ENCODE measurements around the gene FILIP1. TPM values are rescaled to one million over a fixed set of nuclear protein-coding genes. Genes with fewer than 3 reads are reported as not detected.

Gene FILIP1
- total and polyA plus RNA-seq, 12 donors, result 16.8 to 269 (median 181) TPM

DNA sequence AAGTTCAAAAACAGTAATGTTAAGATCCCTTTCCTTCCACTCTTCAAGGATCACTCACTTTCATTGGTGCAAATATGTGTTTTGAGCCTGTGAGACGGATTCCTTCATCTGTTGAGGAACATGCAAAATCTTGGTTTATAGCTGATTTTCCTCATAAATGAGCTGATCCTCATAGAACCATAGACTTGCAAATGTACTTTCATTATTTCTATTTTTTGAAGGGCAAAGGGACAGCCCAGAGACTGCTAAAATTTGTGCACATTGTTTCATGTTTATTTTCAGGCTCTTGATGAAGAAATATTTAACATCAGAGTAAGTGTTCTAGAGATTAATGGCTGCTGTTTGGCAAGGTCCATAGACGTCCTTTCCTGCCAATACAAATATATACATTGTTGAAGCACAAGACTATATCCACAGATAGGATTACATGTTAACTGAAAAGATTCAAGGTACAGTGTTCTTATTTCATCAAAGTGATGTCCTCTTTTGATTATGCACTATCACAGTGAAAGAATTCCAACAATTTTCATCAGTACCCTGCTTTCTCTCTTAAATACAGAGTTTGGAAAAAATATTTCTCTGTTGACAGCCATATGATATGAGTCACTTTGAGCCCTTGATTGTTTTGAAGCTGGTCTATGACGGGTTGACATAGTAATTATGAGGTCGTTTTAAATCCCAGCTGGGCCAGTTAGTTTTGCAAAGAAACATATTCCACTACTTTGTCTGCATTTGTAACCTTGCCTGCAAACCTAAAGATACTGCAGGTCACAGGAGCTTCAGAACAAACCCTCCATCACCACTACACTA is 95.7 kb downstream of the FILIP1 start:
- no peaks in the 10 kb centered on the region for H3K27me3 ChIP-seq
- peak overlapping the region in 5 of 10 donors; percentile 7 to 81 (median 37) for H3K27ac ChIP-seq
- H3K4me1 ChIP-seq, result peaks cover 8 to 80% (median 41%) of the 10 kb centered on the region in 9 donors
- ATAC-seq (no peak), DNase-seq (no peak)
- no peak overlapping the region for H3K4me3 ChIP-seq
- peaks cover 0 to 14% (median 0%) of the 10 kb centered on the region in 9 donors for H3K36me3 ChIP-seq
- TF ChIP-seq, protein P1, sequence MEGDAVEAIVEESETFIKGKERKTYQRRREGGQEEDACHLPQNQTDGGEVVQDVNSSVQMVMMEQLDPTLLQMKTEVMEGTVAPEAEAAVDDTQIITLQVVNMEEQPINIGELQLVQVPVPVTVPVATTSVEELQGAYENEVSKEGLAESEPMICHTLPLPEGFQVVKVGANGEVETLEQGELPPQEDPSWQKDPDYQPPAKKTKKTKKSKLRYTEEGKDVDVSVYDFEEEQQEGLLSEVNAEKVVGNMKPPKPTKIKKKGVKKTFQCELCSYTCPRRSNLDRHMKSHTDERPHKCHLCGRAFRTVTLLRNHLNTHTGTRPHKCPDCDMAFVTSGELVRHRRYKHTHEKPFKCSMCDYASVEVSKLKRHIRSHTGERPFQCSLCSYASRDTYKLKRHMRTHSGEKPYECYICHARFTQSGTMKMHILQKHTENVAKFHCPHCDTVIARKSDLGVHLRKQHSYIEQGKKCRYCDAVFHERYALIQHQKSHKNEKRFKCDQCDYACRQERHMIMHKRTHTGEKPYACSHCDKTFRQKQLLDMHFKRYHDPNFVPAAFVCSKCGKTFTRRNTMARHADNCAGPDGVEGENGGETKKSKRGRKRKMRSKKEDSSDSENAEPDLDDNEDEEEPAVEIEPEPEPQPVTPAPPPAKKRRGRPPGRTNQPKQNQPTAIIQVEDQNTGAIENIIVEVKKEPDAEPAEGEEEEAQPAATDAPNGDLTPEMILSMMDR (IDR thresholded peaks at IDR 0.05), result no peak
- 38 to 58% methylated on average over 4 of the region's 4 CpGs for WGBS, 2 donors
- H3K9me3 ChIP-seq, result no peaks in the 10 kb centered on the region
- intact Hi-C loops (cut with DNase I), result no loop called here

DNA sequence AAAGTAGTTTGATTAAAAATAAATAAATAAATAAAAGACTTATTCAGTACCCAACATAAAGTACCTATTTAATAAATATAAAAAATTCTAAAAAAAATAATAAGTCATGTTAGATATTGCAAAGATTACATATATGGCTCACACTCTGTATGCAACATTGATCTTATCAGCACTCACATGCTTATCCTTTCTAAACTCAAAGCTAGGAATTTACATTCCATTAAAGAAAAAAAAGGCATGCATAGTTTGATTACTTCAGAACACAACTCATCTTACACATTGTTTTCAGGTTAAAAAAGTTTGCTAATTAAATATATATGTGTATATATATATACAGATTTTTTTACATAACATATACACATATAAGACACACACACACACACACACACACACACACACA is 96.4 kb downstream of the FILIP1 start:
- Histone ChIP-seq H3K9me3 (no peaks in the 10 kb centered on the region), H3K27ac (no peak overlapping the region), H3K36me3 (peaks cover 0 to 14% (median 0%) of the 10 kb centered on the region in 9 donors), H3K27me3 (no peaks in the 10 kb centered on the region), H3K4me1 (peaks cover 8 to 75% (median 34%) of the 10 kb centered on the region in 9 donors), H3K4me3 (no peak overlapping the region)
- TF ChIP-seq, protein P1 (IDR thresholded peaks at IDR 0.05), result no peak
- DNase-seq (no peak), ATAC-seq (no peak)
- intact Hi-C loops (cut with DNase I), result no loop called here

DNA sequence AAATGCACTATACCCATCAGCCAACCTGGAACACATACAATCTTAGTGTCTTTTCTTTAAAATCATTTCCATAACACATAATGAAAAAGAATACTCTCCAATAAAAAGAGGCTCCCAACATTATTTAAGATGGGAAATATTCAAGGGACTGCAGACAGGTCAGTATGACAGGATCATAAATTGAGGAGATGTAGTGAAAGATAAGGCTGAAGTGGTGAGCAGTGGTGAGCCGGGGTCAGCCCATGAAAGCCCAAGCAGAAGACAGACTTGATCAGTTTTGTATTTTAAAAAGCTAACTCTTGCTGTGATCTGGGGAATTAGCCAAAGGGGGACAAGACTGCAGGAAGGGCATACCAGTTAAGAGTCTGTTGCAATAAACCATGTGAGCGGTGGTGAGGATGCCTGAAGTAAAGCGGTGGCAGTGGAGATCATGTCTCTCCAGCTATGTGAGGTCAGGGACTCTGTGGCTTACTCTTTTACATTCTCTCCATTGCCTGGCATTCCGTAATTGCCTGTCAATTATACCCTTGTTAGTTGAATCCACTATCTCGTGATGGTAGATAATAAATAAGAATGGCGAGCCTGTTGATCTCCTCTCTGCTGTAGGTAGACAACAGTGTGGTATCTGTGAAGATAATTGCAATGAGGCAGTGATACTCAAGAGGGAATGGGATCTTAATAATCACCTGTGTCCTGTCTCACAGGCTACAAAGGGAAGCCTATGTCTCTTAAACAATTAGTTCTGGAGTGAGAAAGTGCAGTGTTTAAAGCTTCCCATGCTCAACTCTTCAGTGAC is 97.4 kb downstream of the FILIP1 start:
- WGBS, 2 donors, result 69 to 74% methylated on average over 6 of the region's 6 CpGs
- Histone ChIP-seq H3K4me3 (no peak overlapping the region), H3K36me3 (peaks cover 0 to 14% (median 0%) of the 10 kb centered on the region in 9 donors), H3K9me3 (no peaks in the 10 kb centered on the region), H3K27ac (no peak overlapping the region), H3K27me3 (no peaks in the 10 kb centered on the region), H3K4me1 (peaks cover 3 to 75% (median 34%) of the 10 kb centered on the region in 9 donors)
- ATAC-seq (peak in 3 of 8 donors; percentile 41 to 58 (median 45)), DNase-seq (no peak)
- TF ChIP-seq, protein P1 (IDR thresholded peaks at IDR 0.05), result no peak
- intact Hi-C loops (cut with DNase I), result no loop called here

DNA sequence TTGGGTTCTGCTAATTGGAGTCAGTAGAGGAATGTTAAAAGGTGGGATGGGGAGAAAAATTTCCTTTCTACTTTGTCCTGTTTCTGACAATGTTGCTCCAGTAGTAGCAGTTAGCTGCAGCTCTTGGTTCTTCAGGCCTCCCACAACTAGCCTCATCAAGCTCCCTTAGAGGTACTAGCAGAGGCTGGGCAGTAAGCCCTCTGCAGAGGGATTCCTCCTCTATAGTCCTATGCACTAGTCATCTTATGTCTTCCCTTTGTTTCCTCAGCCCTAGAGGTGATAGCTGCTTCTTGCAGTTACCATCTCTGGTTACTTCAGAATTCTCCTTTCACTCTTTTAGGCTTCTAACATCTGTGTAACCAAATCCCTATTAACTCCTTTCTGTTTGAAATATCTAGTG is 99.8 kb downstream of the FILIP1 start:
- TF ChIP-seq, protein P1 (IDR thresholded peaks at IDR 0.05), result no peak
- Histone ChIP-seq H3K36me3 (peaks cover 0 to 14% (median 0%) of the 10 kb centered on the region in 9 donors), H3K27me3 (no peaks in the 10 kb centered on the region), H3K27ac (no peak overlapping the region), H3K4me1 (peaks cover 0 to 56% (median 24%) of the 10 kb centered on the region in 9 donors), H3K4me3 (no peak overlapping the region), H3K9me3 (no peaks in the 10 kb centered on the region)
- intact Hi-C loops (cut with DNase I), result no loop called here
- no peak for ATAC-seq
- no peak for DNase-seq

Measured in heart right ventricle (tissue), 16 donors.